Measurements from ENCODE around the gene PDE1A.
"Not testable (repeated sequence)": the region's sequence is repeated elsewhere in the genome, so short reads cannot be mapped to it uniquely, and the experiment has no call there.

The PDE1A gene

DNA sequence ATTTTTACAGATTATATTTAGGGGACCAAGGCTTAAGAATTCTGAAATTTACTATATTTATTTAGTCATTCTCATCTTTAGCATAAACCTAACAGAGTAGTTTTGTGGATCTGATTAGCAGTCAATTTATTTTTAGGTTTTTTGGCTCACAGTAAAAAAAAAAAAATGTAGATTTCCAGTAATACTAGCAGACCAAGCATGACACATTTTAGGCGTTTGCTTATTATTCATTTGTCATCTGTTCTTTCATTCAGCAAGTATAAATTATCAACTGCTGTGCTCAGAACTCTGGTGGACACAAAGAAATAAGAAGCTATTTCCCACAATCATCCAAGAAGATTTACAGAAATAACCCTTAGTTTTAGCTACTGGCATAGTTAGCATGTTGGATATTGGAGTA, 20.6 kb downstream of the PDE1A start:
- H3K4me3 ChIP-seq (ENCODE audit: low read length), result no peak overlapping the region
- H3K27ac ChIP-seq (ENCODE audit: low read length), result no peak overlapping the region
- no peaks in the 10 kb centered on the region for H3K9me3 ChIP-seq (ENCODE audit: control insufficient read depth, low read depth, low read length)
- H3K4me1 ChIP-seq (ENCODE audit: control insufficient read depth, low read depth, low read length), result no peaks in the 10 kb centered on the region
- no peaks in the 10 kb centered on the region for H3K27me3 ChIP-seq (ENCODE audit: control insufficient read depth, insufficient read depth, low read length)
- no peaks in the 10 kb centered on the region for H3K36me3 ChIP-seq (ENCODE audit: control insufficient read depth, low read depth, low read length)
- H3K9ac ChIP-seq (ENCODE audit: low read length), result no peak overlapping the region

DNA sequence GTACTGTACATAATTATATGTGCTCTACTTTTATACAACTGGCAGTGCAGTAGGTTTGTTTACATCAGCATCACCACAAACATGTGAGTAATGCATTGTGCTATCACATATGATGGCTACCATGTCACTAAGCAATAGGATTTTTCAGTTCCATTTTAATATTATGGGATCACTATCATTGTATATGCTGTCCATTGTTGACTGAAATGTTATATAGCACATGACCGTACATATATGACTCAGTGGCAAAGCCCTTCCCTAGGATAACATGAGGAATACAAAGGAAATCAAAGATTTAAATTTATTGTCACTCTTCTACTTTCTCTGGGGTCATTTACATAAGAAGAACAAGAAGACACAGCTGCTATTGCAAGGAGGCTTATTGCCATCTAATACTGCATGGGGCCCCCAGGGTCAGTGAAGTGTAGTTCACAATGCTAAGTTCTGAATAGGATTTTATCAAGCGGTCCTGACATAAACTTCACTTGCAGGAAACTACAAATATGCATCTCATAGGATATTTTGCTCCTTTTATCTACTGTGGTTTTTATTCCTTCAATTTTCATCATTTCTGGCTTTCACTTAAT, 21.8 kb downstream of the PDE1A start:
- Histone ChIP-seq H3K9ac (ENCODE audit: low read length) (no peak overlapping the region), H3K4me1 (ENCODE audit: control insufficient read depth, low read depth, low read length) (no peaks in the 10 kb centered on the region), H3K27me3 (ENCODE audit: control insufficient read depth, insufficient read depth, low read length) (no peaks in the 10 kb centered on the region), H3K36me3 (ENCODE audit: control insufficient read depth, low read depth, low read length) (no peaks in the 10 kb centered on the region), H3K9me3 (ENCODE audit: control insufficient read depth, low read depth, low read length) (no peaks in the 10 kb centered on the region), H3K4me3 (ENCODE audit: low read length) (no peak overlapping the region), H3K27ac (ENCODE audit: low read length) (no peak overlapping the region)

DNA sequence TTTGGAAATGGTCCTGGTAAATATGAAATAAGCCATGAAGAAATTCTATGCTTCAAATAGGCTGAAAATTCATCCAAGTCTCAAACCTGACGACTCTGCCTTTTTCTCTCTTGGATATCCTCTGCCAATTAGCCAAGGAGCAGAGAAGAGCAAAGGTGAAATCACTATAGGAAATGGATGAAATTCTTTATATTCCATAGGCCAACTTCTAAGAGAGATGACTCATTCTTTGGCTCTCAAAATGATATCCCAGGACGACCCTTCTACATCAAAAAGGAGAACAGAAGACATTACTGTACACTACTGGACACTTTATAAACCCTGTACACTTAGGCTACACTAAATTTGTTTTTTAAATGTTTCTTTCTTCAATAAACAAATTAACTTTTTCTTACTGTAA, 22.7 kb downstream of the PDE1A start:
- Histone ChIP-seq H3K4me3 (ENCODE audit: low read length) (no peak overlapping the region), H3K27ac (ENCODE audit: low read length) (no peak overlapping the region), H3K9me3 (ENCODE audit: control insufficient read depth, low read depth, low read length) (no peaks in the 10 kb centered on the region), H3K36me3 (ENCODE audit: control insufficient read depth, low read depth, low read length) (no peaks in the 10 kb centered on the region), H3K27me3 (ENCODE audit: control insufficient read depth, insufficient read depth, low read length) (no peaks in the 10 kb centered on the region), H3K4me1 (ENCODE audit: control insufficient read depth, low read depth, low read length) (no peaks in the 10 kb centered on the region), H3K9ac (ENCODE audit: low read length) (no peak overlapping the region)

DNA sequence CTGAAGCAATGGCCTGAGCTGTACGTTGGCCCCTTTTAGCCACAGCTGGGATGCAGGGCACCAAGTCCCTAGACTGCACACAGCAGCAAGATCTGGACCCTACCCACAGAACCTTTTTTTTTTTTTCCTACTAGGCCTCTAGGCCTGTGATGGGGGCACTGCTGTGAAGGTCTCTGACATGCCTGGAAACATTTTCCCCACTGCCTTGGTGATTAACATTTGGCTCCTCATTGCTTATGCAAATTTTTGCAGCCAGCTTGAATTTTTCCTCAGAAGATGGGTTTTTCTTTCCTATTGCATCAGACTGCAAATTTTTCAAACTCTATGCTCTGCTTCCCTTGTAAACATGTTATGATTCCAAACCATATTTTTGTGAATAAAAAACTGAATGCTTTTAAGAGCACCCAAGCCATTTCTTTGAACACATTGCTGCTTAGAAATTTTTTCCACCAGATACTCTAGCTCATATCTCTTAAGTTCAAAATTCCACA, 33.5 kb downstream of the PDE1A start:
- no peaks in the 10 kb centered on the region for H3K4me1 ChIP-seq (ENCODE audit: control insufficient read depth, low read depth, low read length)
- no peak overlapping the region for H3K27ac ChIP-seq (ENCODE audit: low read length)
- no peaks in the 10 kb centered on the region for H3K9me3 ChIP-seq (ENCODE audit: control insufficient read depth, low read depth, low read length)
- H3K27me3 ChIP-seq (ENCODE audit: control insufficient read depth, insufficient read depth, low read length), result no peaks in the 10 kb centered on the region
- H3K4me3 ChIP-seq (ENCODE audit: low read length), result no peak overlapping the region
- H3K36me3 ChIP-seq (ENCODE audit: control insufficient read depth, low read depth, low read length), result no peaks in the 10 kb centered on the region
- no peak overlapping the region for H3K9ac ChIP-seq (ENCODE audit: low read length)

DNA sequence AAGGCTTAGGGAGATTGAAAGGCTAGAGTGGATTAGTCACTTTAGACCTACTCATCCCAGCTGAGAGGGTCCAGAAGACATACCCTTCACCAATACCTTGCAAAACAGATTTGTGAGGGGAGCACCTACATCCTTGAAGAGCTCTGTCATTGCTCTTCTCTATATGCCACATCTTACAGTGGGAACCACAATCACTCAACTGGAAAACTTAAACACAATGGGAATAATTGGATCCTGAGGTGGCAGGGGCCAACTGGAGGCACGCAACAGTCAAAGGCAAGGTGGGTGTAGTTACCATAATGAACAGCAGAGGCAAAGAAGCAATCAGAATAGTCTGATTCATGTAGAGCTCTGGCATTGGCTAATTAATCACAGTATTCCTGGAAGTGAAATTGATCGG, 35.4 kb downstream of the PDE1A start:
- H3K9ac ChIP-seq (ENCODE audit: low read length), result no peak overlapping the region
- H3K4me3 ChIP-seq (ENCODE audit: low read length), result no peak overlapping the region
- no peaks in the 10 kb centered on the region for H3K36me3 ChIP-seq (ENCODE audit: control insufficient read depth, low read depth, low read length)
- H3K4me1 ChIP-seq (ENCODE audit: control insufficient read depth, low read depth, low read length), result no peaks in the 10 kb centered on the region
- no peak overlapping the region for H3K27ac ChIP-seq (ENCODE audit: low read length)
- H3K9me3 ChIP-seq (ENCODE audit: control insufficient read depth, low read depth, low read length), result no peaks in the 10 kb centered on the region
- no peaks in the 10 kb centered on the region for H3K27me3 ChIP-seq (ENCODE audit: control insufficient read depth, insufficient read depth, low read length)

DNA sequence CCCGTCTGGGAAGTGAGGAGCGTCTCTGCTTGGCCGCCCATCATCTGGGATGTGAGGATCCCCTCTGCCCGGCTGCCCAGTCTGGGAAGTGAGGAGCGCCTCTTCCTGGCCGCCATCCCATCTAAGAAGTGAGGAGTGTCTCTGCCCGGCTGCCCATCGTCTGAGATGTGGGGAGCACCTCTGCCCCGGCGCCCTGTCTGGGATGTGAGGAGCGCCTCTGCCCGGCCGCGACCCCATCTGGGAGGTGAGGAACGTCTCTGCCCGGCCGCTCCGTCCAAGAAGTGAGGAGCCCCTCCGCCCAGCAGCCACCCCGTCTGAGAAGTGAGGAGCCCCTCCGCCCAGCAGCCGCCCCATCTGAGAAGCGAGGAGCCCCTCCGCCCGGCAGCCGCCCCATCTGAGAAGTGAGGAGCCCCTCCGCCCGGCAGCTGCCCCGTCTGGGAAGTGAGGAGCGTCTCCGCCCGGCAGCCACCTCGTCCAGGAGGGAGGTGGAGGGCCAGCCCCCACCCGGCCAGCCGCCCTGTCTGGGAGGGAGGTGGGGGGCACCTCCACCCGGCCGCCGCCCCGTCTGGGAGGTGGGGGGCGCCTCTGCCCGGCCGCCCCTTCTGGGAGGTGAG, 40.5 kb downstream of the PDE1A start:
- not testable (repeated sequence) for H3K9ac ChIP-seq (ENCODE audit: low read length); H3K4me1 ChIP-seq (ENCODE audit: control insufficient read depth, low read depth, low read length); H3K4me3 ChIP-seq (ENCODE audit: low read length); H3K27ac ChIP-seq (ENCODE audit: low read length); H3K36me3 ChIP-seq (ENCODE audit: control insufficient read depth, low read depth, low read length); H3K27me3 ChIP-seq (ENCODE audit: control insufficient read depth, insufficient read depth, low read length); H3K9me3 ChIP-seq (ENCODE audit: control insufficient read depth, low read depth, low read length)

DNA sequence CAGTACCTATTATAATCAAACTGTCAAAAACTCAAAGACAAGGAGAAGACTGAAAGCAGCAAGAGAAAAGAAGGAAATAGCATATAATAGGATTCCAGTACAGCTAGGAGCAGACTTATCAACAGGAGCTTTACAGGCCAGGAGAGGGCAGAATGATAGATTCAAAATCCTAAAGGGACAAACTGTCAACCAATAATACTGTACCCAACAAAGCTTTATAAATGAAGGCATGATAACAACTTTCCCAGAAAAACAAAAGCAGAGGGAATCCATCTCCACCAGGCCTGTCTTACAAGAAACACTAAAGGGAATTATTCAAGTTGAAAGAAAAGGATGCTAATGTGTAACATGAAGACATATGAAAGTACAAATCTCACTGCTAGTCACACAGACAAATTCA, 42.0 kb downstream of the PDE1A start:
- no peak overlapping the region for H3K9ac ChIP-seq (ENCODE audit: low read length)
- H3K36me3 ChIP-seq (ENCODE audit: control insufficient read depth, low read depth, low read length), result no peaks in the 10 kb centered on the region
- no peaks in the 10 kb centered on the region for H3K4me1 ChIP-seq (ENCODE audit: control insufficient read depth, low read depth, low read length)
- H3K4me3 ChIP-seq (ENCODE audit: low read length), result no peak overlapping the region
- no peak overlapping the region for H3K27ac ChIP-seq (ENCODE audit: low read length)
- H3K9me3 ChIP-seq (ENCODE audit: control insufficient read depth, low read depth, low read length), result peaks cover 2% of the 10 kb centered on the region
- H3K27me3 ChIP-seq (ENCODE audit: control insufficient read depth, insufficient read depth, low read length), result no peaks in the 10 kb centered on the region

DNA sequence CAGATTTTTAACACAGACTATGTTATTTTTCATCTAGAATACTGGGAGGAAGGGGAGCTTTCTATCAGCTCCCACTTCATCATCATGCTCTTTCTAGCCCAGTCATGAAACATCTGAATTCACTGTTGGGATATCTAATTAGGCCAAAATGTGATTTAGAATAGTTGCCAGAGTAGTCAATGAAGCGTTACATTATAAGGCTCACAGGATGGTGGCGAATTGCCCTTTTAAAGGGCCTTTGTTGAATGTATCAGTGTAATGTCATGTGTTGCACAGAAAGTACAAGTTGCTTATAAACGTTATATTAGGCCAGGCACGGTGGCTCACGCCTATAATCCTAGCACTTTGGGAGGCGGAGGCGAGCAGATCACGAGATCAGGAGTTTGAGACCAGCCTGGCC, 45.6 kb downstream of the PDE1A start:
- Histone ChIP-seq H3K27ac (ENCODE audit: low read length) (no peak overlapping the region), H3K4me3 (ENCODE audit: low read length) (no peak overlapping the region), H3K4me1 (ENCODE audit: control insufficient read depth, low read depth, low read length) (no peaks in the 10 kb centered on the region), H3K36me3 (ENCODE audit: control insufficient read depth, low read depth, low read length) (no peaks in the 10 kb centered on the region), H3K9me3 (ENCODE audit: control insufficient read depth, low read depth, low read length) (peaks cover 2% of the 10 kb centered on the region), H3K9ac (ENCODE audit: low read length) (no peak overlapping the region), H3K27me3 (ENCODE audit: control insufficient read depth, insufficient read depth, low read length) (no peaks in the 10 kb centered on the region)

DNA sequence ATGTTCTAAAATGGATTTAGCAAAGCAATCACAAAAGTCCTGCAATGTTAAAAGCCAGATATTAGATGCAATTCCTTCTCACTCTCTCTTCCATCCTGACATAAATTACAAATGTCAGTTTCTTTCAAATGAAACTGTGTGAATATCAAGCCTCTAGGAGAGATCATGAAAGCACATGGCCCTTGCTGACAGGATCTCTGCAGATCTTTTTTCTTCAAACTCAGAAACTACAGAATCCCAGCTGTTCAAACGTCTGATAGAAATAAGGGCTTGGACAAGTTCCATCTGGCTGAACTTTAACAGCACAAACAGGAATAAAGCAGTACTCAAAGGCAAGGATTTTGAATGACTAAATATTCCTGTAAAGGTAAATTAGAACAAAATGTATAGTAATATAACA, 47.6 kb downstream of the PDE1A start:
- H3K27ac ChIP-seq (ENCODE audit: low read length), result no peak overlapping the region
- no peak overlapping the region for H3K4me3 ChIP-seq (ENCODE audit: low read length)
- no peaks in the 10 kb centered on the region for H3K27me3 ChIP-seq (ENCODE audit: control insufficient read depth, insufficient read depth, low read length)
- no peaks in the 10 kb centered on the region for H3K4me1 ChIP-seq (ENCODE audit: control insufficient read depth, low read depth, low read length)
- no peaks in the 10 kb centered on the region for H3K36me3 ChIP-seq (ENCODE audit: control insufficient read depth, low read depth, low read length)
- no peak overlapping the region for H3K9ac ChIP-seq (ENCODE audit: low read length)
- no peaks in the 10 kb centered on the region for H3K9me3 ChIP-seq (ENCODE audit: control insufficient read depth, low read depth, low read length)

DNA sequence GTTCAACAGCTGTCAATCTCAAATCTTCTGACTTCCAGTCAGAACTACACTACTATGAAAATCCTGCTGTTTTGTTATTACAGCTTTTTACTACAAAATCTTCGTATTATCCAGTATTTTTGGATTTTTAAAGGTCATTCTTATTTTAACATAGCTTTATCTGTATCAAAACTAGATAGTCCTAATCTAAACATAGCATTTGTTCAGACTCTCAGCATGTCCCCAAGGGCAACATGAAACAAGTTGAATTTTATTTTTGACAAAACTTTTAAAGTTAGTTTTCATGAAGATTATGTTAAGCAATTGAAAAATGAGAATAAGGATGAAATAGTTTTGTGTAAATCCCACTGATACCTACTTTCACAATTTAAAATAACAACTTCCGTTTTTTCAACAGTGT, 48.1 kb downstream of the PDE1A start:
- H3K4me3 ChIP-seq (ENCODE audit: low read length), result no peak overlapping the region
- H3K36me3 ChIP-seq (ENCODE audit: control insufficient read depth, low read depth, low read length), result no peaks in the 10 kb centered on the region
- H3K27me3 ChIP-seq (ENCODE audit: control insufficient read depth, insufficient read depth, low read length), result no peaks in the 10 kb centered on the region
- no peaks in the 10 kb centered on the region for H3K9me3 ChIP-seq (ENCODE audit: control insufficient read depth, low read depth, low read length)
- H3K9ac ChIP-seq (ENCODE audit: low read length), result no peak overlapping the region
- no peaks in the 10 kb centered on the region for H3K4me1 ChIP-seq (ENCODE audit: control insufficient read depth, low read depth, low read length)
- no peak overlapping the region for H3K27ac ChIP-seq (ENCODE audit: low read length)

DNA sequence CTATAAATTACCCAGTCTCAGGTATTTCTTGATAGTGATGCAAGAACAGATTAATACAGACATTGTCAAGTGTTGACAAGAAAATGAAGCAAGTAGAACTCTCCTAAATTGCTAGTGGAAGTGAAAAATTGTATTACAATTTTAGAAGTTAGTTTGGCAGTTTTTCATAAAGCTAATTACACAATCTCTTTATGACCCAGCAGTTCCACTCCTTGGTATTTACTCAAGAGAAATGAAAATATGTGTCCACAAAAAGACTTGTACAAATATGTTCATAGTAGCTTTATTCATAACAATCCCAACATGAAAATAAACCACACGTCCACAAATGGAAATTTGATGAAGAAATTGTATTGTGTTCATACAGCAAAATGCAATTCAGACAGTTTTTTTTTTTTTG, 49.4 kb downstream of the PDE1A start:
- Histone ChIP-seq H3K36me3 (ENCODE audit: control insufficient read depth, low read depth, low read length) (no peaks in the 10 kb centered on the region), H3K9me3 (ENCODE audit: control insufficient read depth, low read depth, low read length) (no peaks in the 10 kb centered on the region), H3K4me1 (ENCODE audit: control insufficient read depth, low read depth, low read length) (no peaks in the 10 kb centered on the region), H3K4me3 (ENCODE audit: low read length) (no peak overlapping the region), H3K27me3 (ENCODE audit: control insufficient read depth, insufficient read depth, low read length) (no peaks in the 10 kb centered on the region), H3K27ac (ENCODE audit: low read length) (no peak overlapping the region), H3K9ac (ENCODE audit: low read length) (no peak overlapping the region)

DNA sequence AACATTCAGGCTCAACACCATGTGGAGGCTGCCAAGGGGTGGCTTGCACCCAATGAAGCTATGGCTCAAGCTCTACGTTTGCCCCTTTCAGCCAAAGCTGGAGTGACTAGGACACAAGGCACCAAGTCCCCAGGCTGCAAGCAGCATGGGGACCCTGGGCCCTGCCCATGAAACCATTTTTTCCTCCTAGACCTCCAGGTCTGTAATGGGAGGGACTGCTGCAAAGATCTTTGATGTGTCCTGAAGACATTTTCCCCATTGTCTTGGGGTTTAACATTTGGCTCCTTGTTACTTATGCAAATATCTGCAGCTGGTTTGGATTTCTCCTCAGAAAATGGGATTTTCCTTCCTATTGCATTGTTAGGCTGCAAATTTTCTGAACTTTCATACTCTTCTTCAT, 51.0 kb downstream of the PDE1A start:
- H3K27me3 ChIP-seq (ENCODE audit: control insufficient read depth, insufficient read depth, low read length), result no peaks in the 10 kb centered on the region
- no peaks in the 10 kb centered on the region for H3K9me3 ChIP-seq (ENCODE audit: control insufficient read depth, low read depth, low read length)
- no peak overlapping the region for H3K4me3 ChIP-seq (ENCODE audit: low read length)
- H3K27ac ChIP-seq (ENCODE audit: low read length), result no peak overlapping the region
- H3K4me1 ChIP-seq (ENCODE audit: control insufficient read depth, low read depth, low read length), result no peaks in the 10 kb centered on the region
- H3K36me3 ChIP-seq (ENCODE audit: control insufficient read depth, low read depth, low read length), result no peaks in the 10 kb centered on the region
- no peak overlapping the region for H3K9ac ChIP-seq (ENCODE audit: low read length)
